B cell (primary cell): ENCODE measurements around the gene ZBTB17. TPM values are rescaled to one million over a fixed set of nuclear protein-coding genes. Genes with fewer than 3 reads are reported as not detected.

Experiments
- ATAC-seq: fragments of 200-7000 bp; cut with Tn5 transposase; one replicate; pipeline ENCODE4 v1.10.0; 2021; ENCODE audit warnings: low read depth, mild to moderate bottlenecking, moderate number of reproducible peaks, moderate library complexity
- CTCF ChIA-PET: fragments of 350-600 bp; sonication (Branson Sonifier 250); formaldehyde crosslinking; loops from one replicate; lab custom pipeline; 2021; ENCODE audit warnings: antibody characterized with exemption, inconsistent platforms; lab: Charles Lee
- POLR2A ChIA-PET: fragments of 350-600 bp; sonication (Branson Sonifier 250); formaldehyde crosslinking; loops from one replicate; lab custom pipeline; 2021; ENCODE audit warnings: antibody characterized with exemption; lab: Charles Lee
- DNase-seq: peaks from one replicate; pipeline ENCODE4 v3.0.0; 2013
- H2AFZ ChIP-seq: 2 replicates; pipeline ENCODE4 v1.6.1; 2012; ENCODE audit warnings: mild to moderate bottlenecking, low read depth, low read length; ENCODE audit not compliant: insufficient read depth, poor library complexity, severe bottlenecking
- H3K27ac ChIP-seq, 2 donors: 1 replicate in 1 of 2; 2 replicates in 1 of 2; pipeline ENCODE4 v1.5.1; 2012 to 2013; ENCODE audit warnings: low read length in 2 of 2, mild to moderate bottlenecking in 2 of 2, moderate library complexity in 1 of 2
- H3K27me3 ChIP-seq, 4 experiments: fragments of 200-600 bp in 1 of 4; sonication (generic) in 1 of 4; replicated peaks in 1 of 4; 1 replicate in 2 of 4; 2 replicates in 2 of 4; pipeline versions ENCODE4 v1.6.1 to v1.7.0; 2013 to 2016; ENCODE audit warnings: low read length in 3 of 4, mild to moderate bottlenecking in 2 of 4, mixed read lengths in 1 of 4, moderate library complexity in 1 of 4; ENCODE audit not compliant: insufficient read depth in 4 of 4, control insufficient read depth in 3 of 4; ENCODE audit errors: control extremely low read depth in 1 of 4
- H3K36me3 ChIP-seq, 2 experiments: replicated peaks in 1 of 2; 1 replicate in 1 of 2; 2 replicates in 1 of 2; pipeline versions ENCODE4 v1.6.1 to v1.7.1; 2013; ENCODE audit warnings: low read length in 1 of 2; ENCODE audit not compliant: insufficient read depth in 2 of 2, control insufficient read depth in 1 of 2; ENCODE audit errors: control extremely low read depth in 1 of 2, extremely low read depth in 1 of 2
- H3K4me1 ChIP-seq, 2 donors: fragments of 200-600 bp in 1 of 2; sonication (generic) in 1 of 2; 1 replicate in 1 of 2; 2 replicates in 1 of 2; pipeline versions ENCODE4 v1.5.1 to v1.6.1; 2013 to 2017; ENCODE audit warnings: low read length in 2 of 2; ENCODE audit not compliant: control insufficient read depth in 2 of 2, insufficient read depth in 2 of 2
- H3K4me2 ChIP-seq: replicated peaks from 2 replicates; pipeline ENCODE3; 2012; ENCODE audit warnings: mild to moderate bottlenecking, low read depth, low read length; ENCODE audit not compliant: poor library complexity, severe bottlenecking
- H3K4me3 ChIP-seq, 5 experiments: fragments of 200-600 bp in 1 of 5; sonication (generic) in 1 of 5; 1 replicate in 3 of 5; 2 replicates in 2 of 5; pipeline versions ENCODE4 v1.5.1 to v1.7.0; 2011 to 2016; ENCODE audit warnings: low read length in 4 of 5, mild to moderate bottlenecking in 4 of 5, low read depth in 2 of 5, control low read depth in 1 of 5, moderate library complexity in 1 of 5; ENCODE audit not compliant: insufficient read depth in 1 of 5; ENCODE audit errors: control extremely low read depth in 1 of 5, extremely low read depth in 1 of 5
- H3K79me2 ChIP-seq: fragments of 200-600 bp; sonication (generic); one replicate; pipeline ENCODE4 v1.6.0; 2016; ENCODE audit warnings: low read length; ENCODE audit not compliant: control insufficient read depth, insufficient read depth
- H3K9ac ChIP-seq: fragments of 200-600 bp; sonication (generic); 2 replicates; pipeline ENCODE4 v1.6.1; 2017; ENCODE audit warnings: mild to moderate bottlenecking, low read length, moderate library complexity
- H3K9me3 ChIP-seq, 3 donors: one replicate each; pipeline versions ENCODE4 v1.6.1 to v1.7.1; 2013; ENCODE audit warnings: low read length in 2 of 3; ENCODE audit not compliant: control insufficient read depth in 2 of 3, insufficient read depth in 1 of 3; ENCODE audit errors: control extremely low read depth in 1 of 3
- H4K20me1 ChIP-seq: 2 replicates; pipeline ENCODE4 v1.6.0; 2012; ENCODE audit warnings: mild to moderate bottlenecking, low read length; ENCODE audit not compliant: insufficient read depth, control insufficient read depth, poor library complexity, severe bottlenecking
- H3K27ac Mint-ChIP-seq: one replicate; pipeline ENCODE4 v1.8.0; 2021; ENCODE audit warnings: mixed read lengths
- H3K27me3 Mint-ChIP-seq: one replicate; pipeline ENCODE4 v1.8.0; 2021; ENCODE audit warnings: mixed read lengths
- H3K4me1 Mint-ChIP-seq: one replicate; pipeline ENCODE4 v1.8.0; 2021; ENCODE audit warnings: mixed read lengths
- H3K4me3 Mint-ChIP-seq: one replicate; pipeline ENCODE4 v1.8.0; 2021; ENCODE audit warnings: mixed read lengths
- H3K9me3 Mint-ChIP-seq: one replicate; pipeline ENCODE4 v1.8.0; 2022; ENCODE audit warnings: mixed read lengths; ENCODE audit not compliant: insufficient read depth
- CTCF ChIP-seq: fragments of 200-600 bp; IDR thresholded peaks from one replicate; pipeline ENCODE4 v1.8.0; 2022; ENCODE audit warnings: antibody characterized with exemption, mild to moderate bottlenecking
- EZH2 ChIP-seq: IDR thresholded peaks from 2 replicates; pipeline ENCODE4 v1.6.1; 2012; ENCODE audit warnings: borderline replicate concordance, low read depth, mild to moderate bottlenecking, moderate library complexity, low read length; ENCODE audit not compliant: insufficient read depth, poor library complexity, severe bottlenecking
- WGBS: methylation state at CpG from one replicate; pipeline ENCODE4 v1.1.5; 2013; ENCODE audit warnings: missing lambda C conversion rate; ENCODE audit not compliant: insufficient coverage; 5-methylcytosine and 5-hydroxymethylcytosine counted together
- intact Hi-C: fragments of 100-400 bp; cut with micrococcal nuclease; formaldehyde crosslinking; loops from one replicate; pipeline ENCODE4 v1.10.0; 2022
- polyA plus RNA-seq: library from polyadenylated mRNA; depleted of rRNA; stranded (reverse); fragments of >200 nt; gene quantifications from 2 replicates; pipeline ENCODE4 v1.2.3, GENCODE V29; 2012
- total RNA-seq, 2 donors: library from RNA; stranded (reverse); fragments of 120-200 nt in 1 of 2; gene quantifications; 1 replicate in 1 of 2; 2 replicates in 1 of 2; pipeline versions ENCODE4 v1.2.3 to v1.2.4, GENCODE V29; 2013 to 2022

Gene ZBTB17
- total and polyA plus RNA-seq, 2 donors (not counting 1 experiment from before 2014, with no cell fraction given): 94.1 to 157 TPM

DNA sequence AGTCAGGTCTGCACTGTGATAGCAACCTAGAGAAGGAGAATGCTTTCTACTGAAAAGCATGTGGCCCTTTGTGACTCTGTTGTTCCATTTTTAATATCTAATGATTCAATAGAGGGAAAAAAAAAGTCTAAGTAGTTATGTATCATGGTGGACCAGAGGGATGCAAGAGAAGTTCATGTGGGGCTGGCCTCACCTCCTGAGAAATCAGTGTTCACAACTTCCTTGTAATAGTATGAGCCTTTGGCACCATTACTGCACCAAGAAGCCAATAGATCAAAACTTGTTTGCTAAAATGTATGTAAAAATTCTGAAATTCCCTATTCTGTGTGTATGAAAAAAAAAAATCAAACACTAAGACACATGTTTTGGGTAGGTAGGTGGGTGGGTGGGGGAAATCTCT lies 5.0 kb downstream of the ZBTB17 start:
- H4K20me1 ChIP-seq: no peaks in the 10 kb centered on the region
- no peak overlapping the region for H3K4me3 Mint-ChIP-seq
- intact Hi-C loops: loop anchor here (10.0 kb wide), 1 partner anchor 394 kb away; the partner anchor contains the start of gene SZRD1
- peaks cover 2 to 41% of the 10 kb centered on the region in 2 experiments for H3K36me3 ChIP-seq
- no peaks in the 10 kb centered on the region for H3K9me3 Mint-ChIP-seq
- no peak overlapping the region for H3K27ac ChIP-seq
- H3K27me3 Mint-ChIP-seq: no peaks in the 10 kb centered on the region
- no peak overlapping the region for H3K9ac ChIP-seq
- no peak overlapping the region for H3K4me2 ChIP-seq
- ChIA-PET POLR2A (no interaction called here), CTCF (no interaction called here)
- H3K27ac Mint-ChIP-seq: no peak overlapping the region
- no peak for DNase-seq
- peaks cover 34 to 49% of the 10 kb centered on the region in 2 donors for H3K4me1 ChIP-seq
- no peak for ATAC-seq
- H3K79me2 ChIP-seq: peaks cover 86% of the 10 kb centered on the region
- H3K27me3 ChIP-seq: no peaks in the 10 kb centered on the region
- no peak overlapping the region for H2AFZ ChIP-seq
- peaks cover 0 to 4% (median 0%) of the 10 kb centered on the region in 3 donors for H3K9me3 ChIP-seq
- no peak overlapping the region for H3K4me3 ChIP-seq
- TF ChIP-seq EZH2: no peak
- TF ChIP-seq CTCF: no peak
- H3K4me1 Mint-ChIP-seq: peaks cover 52% of the 10 kb centered on the region

DNA sequence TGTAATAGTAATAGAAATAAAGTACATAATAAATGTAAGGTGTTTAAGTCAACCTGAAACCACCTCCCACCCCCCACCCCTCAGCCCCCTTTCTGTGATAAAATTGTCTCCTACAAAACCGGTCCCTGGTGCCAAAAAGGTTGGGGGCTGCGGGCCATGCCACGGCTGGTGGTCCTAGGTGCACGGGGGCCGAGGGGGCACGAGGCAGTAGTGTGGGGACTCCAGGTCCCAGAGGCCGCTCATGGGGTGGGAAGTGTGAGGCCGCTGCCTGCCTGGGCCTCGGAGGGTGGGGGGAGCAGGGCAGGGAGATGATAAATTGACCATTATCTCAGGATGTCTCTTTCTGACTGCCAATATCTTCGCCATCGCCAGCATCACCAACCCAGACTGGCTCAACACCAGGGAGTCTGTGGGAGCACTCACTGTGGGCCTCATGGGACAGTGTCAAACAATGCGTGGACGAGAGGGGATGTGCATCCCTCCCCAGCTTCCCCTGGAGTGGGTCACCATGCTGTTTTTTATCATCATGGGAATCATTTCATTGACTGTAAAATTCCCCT lies 6.5 kb downstream of the ZBTB17 start:
- Histone ChIP-seq H3K9ac (no peak overlapping the region), H4K20me1 (no peaks in the 10 kb centered on the region), H3K27ac (no peak overlapping the region), H3K9me3 (peaks cover 0 to 4% (median 0%) of the 10 kb centered on the region in 3 donors), H3K36me3 (peaks cover 2 to 41% of the 10 kb centered on the region in 2 experiments), H3K27me3 (no peaks in the 10 kb centered on the region), H3K4me3 (no peak overlapping the region), H3K4me1 (peaks cover 41 to 55% of the 10 kb centered on the region in 2 donors), H3K79me2 (peaks cover 74% of the 10 kb centered on the region), H2AFZ (no peak overlapping the region), H3K4me2 (no peak overlapping the region)
- POLR2A ChIA-PET: no interaction called here
- TF ChIP-seq EZH2 (no peak), CTCF (no peak)
- no peak for ATAC-seq
- CTCF ChIA-PET: no interaction called here
- H3K9me3 Mint-ChIP-seq: no peaks in the 10 kb centered on the region
- peaks cover 57% of the 10 kb centered on the region for H3K4me1 Mint-ChIP-seq
- H3K27me3 Mint-ChIP-seq: no peaks in the 10 kb centered on the region
- intact Hi-C loops: loop anchor here (5.0 kb wide), 1 partner anchor 287 kb away; the partner anchor contains the start of gene PLEKHM2
- no peak overlapping the region for H3K27ac Mint-ChIP-seq
- H3K4me3 Mint-ChIP-seq: no peak overlapping the region
- over 99% methylated on average over 10 of the region's 13 CpGs for WGBS
- DNase-seq: no peak
